Body of pancreas (tissue), 4 donors: ENCODE data around the gene KRT82.

Experiments used
- CTCF ChIP-seq, 7 experiments: fragments of 450-650 bp in 4 of 7; fragments of 200-600 bp in 3 of 7; sonication (generic) in 3 of 7; IDR thresholded peaks; one replicate each; pipeline ENCODE4 v1.5.1; 2016 to 2019; ENCODE audit warnings: antibody characterized with exemption in 7 of 7
- POLR2A ChIP-seq, 3 donors: fragments of 450-650 bp; IDR thresholded peaks; one replicate each; pipeline ENCODE4 v1.6.1; 2016; ENCODE audit warnings: antibody characterized with exemption in 3 of 3, mild to moderate bottlenecking in 2 of 3

- TF ChIP-seq CTCF (IDR thresholded peaks at IDR 0.05), result no peak
- no peak for TF ChIP-seq POLR2A (IDR thresholded peaks at IDR 0.05)
Measured at GRCh38 chr12:52389313-52390207, 16.6 kb downstream of the KRT82 start.
